CD4-positive, alpha-beta T cell treated with Interleukin-10 for 1 hour (primary cell): Measurements from ENCODE around the gene FXYD2.

Experiments
- DNase-seq: peaks from one replicate; pipeline ENCODE4 v3.0.0-alpha.2; 2020

The FXYD2 gene

DNA sequence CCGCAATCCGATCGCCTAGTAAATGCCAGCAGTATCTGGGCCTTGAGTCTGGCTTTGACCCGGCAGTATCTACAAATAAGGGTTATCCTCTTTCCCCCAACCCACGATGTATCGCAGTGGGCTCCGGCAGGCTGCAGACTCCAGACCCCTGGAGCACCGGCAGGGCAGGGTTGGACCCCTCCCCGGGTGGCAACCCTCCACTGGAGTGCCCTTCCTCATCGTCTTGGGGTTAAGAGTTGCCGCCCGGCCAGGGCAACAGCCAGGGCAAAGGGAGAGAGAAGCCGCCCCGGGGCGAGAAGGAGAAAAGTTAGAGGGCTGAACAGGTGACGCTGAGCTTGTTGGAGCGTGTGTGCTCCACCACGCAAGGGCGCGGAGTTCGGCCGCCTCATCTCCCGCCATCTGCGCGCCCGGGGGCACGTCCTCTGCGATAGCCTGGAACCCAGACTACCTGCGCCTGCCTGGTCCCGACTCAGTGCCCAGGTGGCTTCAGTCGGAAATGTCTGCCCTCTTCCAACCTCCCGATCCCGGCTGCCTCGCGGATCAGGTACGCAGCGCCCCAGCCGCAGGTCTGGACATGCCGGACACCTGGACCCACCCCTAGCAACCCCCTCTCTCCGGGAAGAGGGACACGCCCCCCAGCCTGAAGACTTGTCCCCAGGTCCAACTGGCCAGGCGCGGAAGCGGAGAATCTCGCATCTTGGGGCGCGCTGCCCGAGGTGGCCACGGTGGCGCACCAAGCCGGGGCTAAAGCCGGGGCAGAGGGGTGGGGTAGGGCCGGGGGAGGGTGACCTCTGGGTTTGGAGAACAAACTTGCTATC is 28.7 kb downstream of the FXYD2 start:
- DNase-seq = no peak

- DNase-seq = no peak
Measured at GRCh38 chr11:117794772-117795629, 29.5 kb downstream of the FXYD2 start.

GRCh38 chr11:117794135-117794534 is 30.4 kb downstream of the FXYD2 start:
- no peak for DNase-seq

- no peak for DNase-seq
Measured at GRCh38 chr11:117793583-117793982, 31.0 kb downstream of the FXYD2 start.

DNA sequence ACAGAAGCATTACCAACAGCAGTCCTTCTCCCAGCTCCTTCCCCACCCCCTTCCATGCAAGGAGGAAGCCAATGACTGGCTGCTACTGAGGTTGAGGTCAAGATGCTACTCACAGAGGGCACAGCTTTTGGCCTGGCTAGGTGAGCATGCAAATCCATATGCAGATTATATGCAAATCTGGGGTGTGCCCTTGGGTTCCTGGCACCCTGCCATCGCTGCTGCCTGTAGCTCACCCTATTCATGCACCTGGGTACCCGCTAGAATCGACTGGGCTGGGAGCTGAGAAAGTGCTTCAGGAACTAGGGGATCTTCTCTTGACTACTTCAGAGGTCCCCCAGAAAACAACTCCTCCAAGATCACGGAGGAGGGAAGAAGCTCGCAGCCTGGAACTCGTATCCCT is 31.6 kb downstream of the FXYD2 start:
- DNase-seq = no peak

GRCh38 chr11:117792241-117792640 is 32.3 kb downstream of the FXYD2 start:
- DNase-seq = no peak

- no peak for DNase-seq
Measured at GRCh38 chr11:117790279-117790678, 34.3 kb downstream of the FXYD2 start.

DNA sequence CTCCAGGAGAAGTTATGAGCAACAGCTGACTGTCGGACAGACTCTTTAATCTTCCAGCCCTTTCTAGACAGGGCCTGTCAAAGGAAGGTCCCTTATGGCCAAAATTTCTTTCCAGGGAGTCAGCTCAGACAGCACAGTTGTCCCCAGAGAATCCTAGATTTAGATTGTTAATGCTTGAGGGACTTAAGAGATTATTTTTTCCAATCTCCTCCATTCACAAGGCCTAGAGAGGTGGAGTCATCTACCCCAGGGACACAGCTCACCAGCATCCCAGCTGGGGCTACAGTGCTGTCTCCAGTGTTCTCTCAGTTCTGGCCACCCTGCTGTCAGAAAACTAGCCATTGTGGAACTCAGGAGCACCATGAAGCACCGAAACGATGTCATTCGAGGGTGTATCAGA is 35.3 kb downstream of the FXYD2 start:
- no peak for DNase-seq

DNA sequence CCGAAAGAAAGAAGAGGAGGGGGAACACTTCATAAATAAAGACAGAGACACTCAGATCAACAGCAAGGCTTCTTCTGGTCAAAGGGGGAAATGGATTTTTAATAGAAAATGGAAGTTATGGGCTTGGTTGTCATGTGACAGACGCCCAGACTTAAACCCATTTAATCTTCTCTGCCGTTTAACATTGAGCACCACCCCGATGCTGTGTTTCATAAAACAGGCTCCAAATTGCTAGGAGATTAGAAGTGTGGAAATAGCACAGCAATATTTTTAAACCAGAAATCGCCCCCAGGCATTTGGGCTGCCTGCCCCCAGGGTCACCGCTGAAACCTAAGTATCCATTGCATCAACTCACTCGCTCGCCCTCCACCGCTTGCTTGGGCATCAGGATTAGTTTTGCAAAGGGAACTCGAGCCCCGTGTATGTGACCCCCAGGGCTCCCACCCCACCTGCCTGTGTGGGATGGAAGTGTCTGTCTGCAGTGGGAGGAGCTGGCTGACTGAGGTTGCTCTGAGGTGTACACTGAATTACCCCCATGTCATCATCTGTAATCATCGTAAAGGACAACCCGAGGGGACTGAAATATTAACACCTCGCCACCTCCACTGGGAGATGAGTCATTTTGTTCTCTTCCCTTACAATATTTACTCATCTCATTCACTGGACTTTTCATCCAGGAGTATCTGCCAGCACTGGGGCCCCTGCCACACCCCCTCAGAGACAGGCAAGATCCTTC is 38.2 kb downstream of the FXYD2 start:
- no peak for DNase-seq

DNA sequence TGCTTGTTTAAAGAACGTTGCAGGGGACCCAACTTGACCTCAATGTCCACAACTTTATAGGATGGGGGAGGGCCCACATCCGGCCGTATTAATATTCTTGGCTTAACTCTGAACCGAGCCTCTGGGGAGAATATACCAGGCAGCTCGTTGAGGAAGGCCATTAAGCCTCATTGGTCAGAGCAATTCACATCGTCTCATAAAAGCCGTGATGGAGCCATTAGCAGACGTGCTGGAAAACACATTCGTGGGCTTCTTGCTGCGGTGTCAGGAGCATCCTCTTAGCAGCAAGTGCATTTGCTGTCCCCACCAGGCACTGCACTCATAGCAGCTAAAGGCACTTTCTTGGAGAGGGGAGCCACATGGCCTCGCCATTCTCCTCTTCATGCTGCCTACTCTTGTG is 42.4 kb downstream of the FXYD2 start:
- DNase-seq = no peak

- no peak for DNase-seq
Measured at GRCh38 chr11:117781627-117782026, 42.9 kb downstream of the FXYD2 start.

DNA sequence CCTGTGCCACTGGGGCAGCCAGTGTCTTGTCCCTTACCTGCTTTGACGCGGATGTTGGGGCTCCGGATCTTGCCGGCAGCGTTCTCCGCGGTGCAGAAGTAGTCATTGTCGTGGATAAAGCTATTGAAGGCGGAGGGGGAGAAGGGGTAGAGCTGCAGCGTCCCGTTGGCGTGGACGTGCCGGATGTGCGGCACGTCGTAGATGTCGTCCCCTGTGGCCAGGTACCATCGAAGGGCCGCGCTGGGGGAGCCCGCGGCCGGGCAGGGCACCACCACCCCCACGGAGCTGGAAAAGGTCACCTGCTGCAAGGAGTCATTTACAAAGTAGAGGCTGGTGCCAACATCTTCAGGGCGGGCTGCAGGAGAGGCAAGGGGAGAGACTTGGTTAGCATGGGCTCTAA is 44.1 kb downstream of the FXYD2 start:
- no peak for DNase-seq

DNA sequence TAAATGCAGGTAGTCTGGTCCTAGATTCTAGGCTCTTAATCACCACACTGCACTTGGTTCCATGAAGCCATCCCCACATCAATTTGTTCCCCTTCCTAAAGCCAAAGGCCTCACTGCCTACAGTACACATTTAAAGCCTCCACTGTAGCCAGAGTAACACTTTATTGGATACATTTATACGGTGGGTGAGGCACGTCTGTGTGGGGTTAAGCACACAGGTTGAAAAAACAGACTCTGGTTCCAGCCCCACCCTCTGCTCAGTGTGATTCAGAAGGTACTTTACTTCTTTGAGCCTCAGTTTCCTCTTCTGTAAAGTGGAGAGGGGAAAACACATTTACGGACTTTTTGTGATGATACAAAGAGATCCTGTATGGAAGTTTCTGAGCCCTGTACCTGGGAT is 50.0 kb downstream of the FXYD2 start:
- no peak for DNase-seq

- DNase-seq = no peak
Measured at GRCh38 chr11:117772360-117772759, 52.2 kb downstream of the FXYD2 start.

GRCh38 chr11:117771841-117772240 is 52.7 kb downstream of the FXYD2 start:
- no peak for DNase-seq

DNA sequence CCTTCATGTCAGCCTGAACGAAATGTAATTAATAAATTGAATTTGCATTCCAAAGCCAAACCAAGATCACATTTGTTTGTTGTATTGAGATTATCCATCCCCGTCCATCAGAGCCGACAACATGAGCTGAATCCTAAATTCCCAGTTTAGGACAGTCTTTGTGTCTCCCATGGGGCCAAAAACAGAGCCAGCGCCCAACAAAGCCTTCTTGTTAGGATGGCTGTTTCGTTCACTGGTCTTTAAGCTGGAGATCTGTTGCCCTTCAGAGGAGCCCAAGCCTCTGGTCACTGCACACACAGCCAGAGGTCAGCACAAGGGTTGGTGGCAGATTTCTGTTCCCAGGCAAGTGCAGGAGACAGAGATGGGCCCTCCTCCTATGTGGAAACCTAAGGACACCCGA is 53.3 kb downstream of the FXYD2 start:
- DNase-seq = no peak

DNA sequence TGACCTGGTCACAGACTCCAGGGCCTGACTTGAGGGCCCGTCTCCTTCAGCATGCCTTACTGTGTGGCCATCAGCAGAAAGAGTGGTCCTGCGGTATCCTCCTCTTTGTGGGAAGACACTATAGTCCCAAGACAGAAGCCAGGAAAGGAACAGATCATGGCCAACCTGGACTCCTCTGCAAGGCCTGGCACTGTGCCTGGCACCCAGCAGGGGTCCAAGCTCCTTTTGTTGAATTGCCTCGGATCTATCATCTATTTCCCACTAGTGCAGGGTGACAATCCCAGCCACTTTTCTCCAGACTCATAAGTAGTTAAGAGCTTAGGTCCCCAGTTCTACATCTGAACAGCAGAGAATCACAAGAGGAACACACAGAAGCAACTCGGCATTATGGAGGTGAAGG is 54.5 kb downstream of the FXYD2 start:
- no peak for DNase-seq
